NB4 (cell line): Measurements from ENCODE around the gene NUP50.

Experiments
- MYC ChIP-seq: IDR thresholded peaks from 2 replicates; pipeline ENCODE4 v1.6.1; 2011; ENCODE audit warnings: low read depth, low read length
- TF ChIP-seq, protein P1 (sequence below): IDR thresholded peaks from one replicate; pipeline ENCODE4 v1.5.1; 2012; ENCODE audit warnings: low read depth, low read length
- TF ChIP-seq, protein P2 (sequence below): IDR thresholded peaks from 2 replicates; pipeline ENCODE4 v1.6.1; 2011; ENCODE audit warnings: low read depth, low read length

DNA sequence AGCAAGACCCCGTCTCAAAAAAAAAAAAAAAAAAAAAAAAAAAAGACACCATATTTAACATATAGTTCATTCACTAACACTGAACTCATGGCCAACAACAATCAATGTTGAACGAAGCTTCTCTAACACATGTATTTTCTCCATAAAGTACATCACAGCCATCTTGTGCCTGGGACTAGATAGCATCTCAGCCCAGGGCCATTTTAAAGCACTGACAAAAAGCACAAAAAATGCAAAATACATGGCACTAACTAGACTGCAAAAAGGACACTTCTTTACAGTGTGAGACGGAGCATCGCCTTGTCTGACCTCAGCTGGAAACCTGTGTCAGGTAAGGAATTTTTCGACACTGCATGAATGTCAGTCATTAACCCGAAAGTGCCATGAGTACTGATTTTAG lies 53.6 kb downstream of the NUP50 start:
- TF ChIP-seq MYC = no peak
- TF ChIP-seq, protein P1, sequence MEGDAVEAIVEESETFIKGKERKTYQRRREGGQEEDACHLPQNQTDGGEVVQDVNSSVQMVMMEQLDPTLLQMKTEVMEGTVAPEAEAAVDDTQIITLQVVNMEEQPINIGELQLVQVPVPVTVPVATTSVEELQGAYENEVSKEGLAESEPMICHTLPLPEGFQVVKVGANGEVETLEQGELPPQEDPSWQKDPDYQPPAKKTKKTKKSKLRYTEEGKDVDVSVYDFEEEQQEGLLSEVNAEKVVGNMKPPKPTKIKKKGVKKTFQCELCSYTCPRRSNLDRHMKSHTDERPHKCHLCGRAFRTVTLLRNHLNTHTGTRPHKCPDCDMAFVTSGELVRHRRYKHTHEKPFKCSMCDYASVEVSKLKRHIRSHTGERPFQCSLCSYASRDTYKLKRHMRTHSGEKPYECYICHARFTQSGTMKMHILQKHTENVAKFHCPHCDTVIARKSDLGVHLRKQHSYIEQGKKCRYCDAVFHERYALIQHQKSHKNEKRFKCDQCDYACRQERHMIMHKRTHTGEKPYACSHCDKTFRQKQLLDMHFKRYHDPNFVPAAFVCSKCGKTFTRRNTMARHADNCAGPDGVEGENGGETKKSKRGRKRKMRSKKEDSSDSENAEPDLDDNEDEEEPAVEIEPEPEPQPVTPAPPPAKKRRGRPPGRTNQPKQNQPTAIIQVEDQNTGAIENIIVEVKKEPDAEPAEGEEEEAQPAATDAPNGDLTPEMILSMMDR = no peak
- TF ChIP-seq, protein P2, sequence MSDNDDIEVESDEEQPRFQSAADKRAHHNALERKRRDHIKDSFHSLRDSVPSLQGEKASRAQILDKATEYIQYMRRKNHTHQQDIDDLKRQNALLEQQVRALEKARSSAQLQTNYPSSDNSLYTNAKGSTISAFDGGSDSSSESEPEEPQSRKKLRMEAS = no peak
